Suppressor macrophage (primary cell): ENCODE measurements around the gene SYCE1.
A peak's percentile ranks its signal among the peaks of the same experiment; 100 is the strongest.
"Not testable (repeated sequence)": the region's sequence is repeated elsewhere in the genome, so short reads cannot be mapped to it uniquely, and the experiment has no call there.

Source experiments
- DNase-seq, 4 experiments: peaks; one replicate each; pipeline ENCODE4 v3.0.0-alpha.2; 2020 to 2022

SYCE1 gene

GRCh38 chr10:133557381-133557780 lies 8.0 kb downstream of the SYCE1 start:
- DNase-seq, result no peak

GRCh38 chr10:133555521-133555920 lies 9.9 kb downstream of the SYCE1 start:
- no peak for DNase-seq

GRCh38 chr10:133554600-133554999 lies 10.8 kb downstream of the SYCE1 start:
- no peak for DNase-seq

- peak in 1 of 4 experiments; percentile 8 for DNase-seq
These were observed 20.9 kb downstream of the SYCE1 start for GRCh38 chr10:133544506-133544905.

- not testable (repeated sequence) for DNase-seq
These were observed 23.9 kb downstream of the SYCE1 start for GRCh38 chr10:133541441-133541975.

GRCh38 chr10:133537546-133538545 lies 27.5 kb downstream of the SYCE1 start:
- DNase-seq, result no peak

- no peak for DNase-seq
These were observed 29.2 kb downstream of the SYCE1 start for GRCh38 chr10:133536198-133536597.

- DNase-seq, result no peak
These were observed 31.0 kb downstream of the SYCE1 start for GRCh38 chr10:133534417-133534816.

GRCh38 chr10:133532871-133533270 lies 32.5 kb downstream of the SYCE1 start:
- no peak for DNase-seq

GRCh38 chr10:133530506-133530905 lies 34.9 kb downstream of the SYCE1 start:
- peak in 1 of 4 experiments; percentile 19 for DNase-seq

GRCh38 chr10:133529576-133529946 lies 35.8 kb downstream of the SYCE1 start:
- DNase-seq, result no peak

- DNase-seq, result peak in 1 of 4 experiments; percentile 9
These were observed 36.4 kb downstream of the SYCE1 start for GRCh38 chr10:133528845-133529575.

- no peak for DNase-seq
These were observed 37.0 kb downstream of the SYCE1 start for GRCh38 chr10:133528296-133528844.

GRCh38 chr10:133527771-133528271 lies 37.6 kb downstream of the SYCE1 start:
- no peak for DNase-seq

- no peak for DNase-seq
These were observed 38.3 kb downstream of the SYCE1 start, which contains the start of gene CYP2E1 for GRCh38 chr10:133526957-133527588. TSS of gene CYP2E1 (plus strand) at chr10:133527363. CDS start at chr10:133527396, 33 bp downstream.

GRCh38 chr10:133525444-133525843 lies 39.9 kb downstream of the SYCE1 start:
- no peak for DNase-seq

- DNase-seq, result no peak
These were observed 41.7 kb downstream of the SYCE1 start for GRCh38 chr10:133523631-133524203.

- DNase-seq, result peak; percentile 81 to 92 (median 89)
These were observed 45.1 kb downstream of the SYCE1 start for GRCh38 chr10:133520193-133520738.

GRCh38 chr10:133518517-133518916 lies 46.9 kb downstream of the SYCE1 start:
- not testable (repeated sequence) for DNase-seq

GRCh38 chr10:133516057-133516456 lies 49.3 kb downstream of the SYCE1 start:
- no peak for DNase-seq

- DNase-seq, result no peak
These were observed 49.9 kb downstream of the SYCE1 start for GRCh38 chr10:133515471-133515870.
